ENCODE measurements around the gene TBX4. TPM values are rescaled to one million over a fixed set of nuclear protein-coding genes. Genes with fewer than 3 reads are reported as not detected.

TBX4 gene
- total RNA-seq, 1 donor from 2014 or later: not detected

DNA sequence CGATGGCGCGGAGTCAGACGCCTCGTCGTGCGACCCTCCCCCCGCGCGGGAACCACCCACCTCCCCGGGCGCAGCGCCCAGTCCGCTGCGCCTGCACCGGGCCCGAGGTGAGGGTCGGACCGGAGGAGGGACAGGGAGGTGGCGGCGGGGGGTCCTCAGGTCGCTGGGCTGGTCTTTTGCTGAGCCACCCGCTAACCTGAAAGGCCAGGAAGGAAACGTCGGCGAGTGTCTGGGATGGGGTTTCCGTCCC is 47.6 kb upstream of the TBX4 start:
- Histone ChIP-seq H3K27ac (no peak overlapping the region), H3K4me3 (peak overlapping the region; percentile 36), H3K9me3 (ENCODE audit: low read depth) (no peaks in the 10 kb centered on the region), H3K79me2 (ENCODE audit: low read depth) (no peaks in the 10 kb centered on the region), H4K20me1 (ENCODE audit: low read depth) (peaks cover 90% of the 10 kb centered on the region), H3K4me2 (peak overlapping the region; percentile 69), H2AFZ (replicated peaks) (no peak overlapping the region), H3K4me1 (peaks cover 13% of the 10 kb centered on the region), H3F3A (ENCODE audit: low read depth) (peaks cover 6% of the 10 kb centered on the region), H3K9ac (no peak overlapping the region), H3K36me3 (no peaks in the 10 kb centered on the region), H3K27me3 (peaks cover 100% of the 10 kb centered on the region)
- peaks cover 17% of the 10 kb centered on the region for H3K4me1 Mint-ChIP-seq
- peaks cover 77% of the 10 kb centered on the region for H3K27me3 Mint-ChIP-seq (ENCODE audit: insufficient read depth, low read depth)
- peaks cover 3% of the 10 kb centered on the region for H3K9me3 Mint-ChIP-seq
- TF ChIP-seq EZH2 (IDR thresholded peaks at IDR 0.05) (peak; percentile 12), EZH2phosphoT487 (IDR thresholded peaks at IDR 0.05) (no peak)
- TF ChIP-seq, protein P1, sequence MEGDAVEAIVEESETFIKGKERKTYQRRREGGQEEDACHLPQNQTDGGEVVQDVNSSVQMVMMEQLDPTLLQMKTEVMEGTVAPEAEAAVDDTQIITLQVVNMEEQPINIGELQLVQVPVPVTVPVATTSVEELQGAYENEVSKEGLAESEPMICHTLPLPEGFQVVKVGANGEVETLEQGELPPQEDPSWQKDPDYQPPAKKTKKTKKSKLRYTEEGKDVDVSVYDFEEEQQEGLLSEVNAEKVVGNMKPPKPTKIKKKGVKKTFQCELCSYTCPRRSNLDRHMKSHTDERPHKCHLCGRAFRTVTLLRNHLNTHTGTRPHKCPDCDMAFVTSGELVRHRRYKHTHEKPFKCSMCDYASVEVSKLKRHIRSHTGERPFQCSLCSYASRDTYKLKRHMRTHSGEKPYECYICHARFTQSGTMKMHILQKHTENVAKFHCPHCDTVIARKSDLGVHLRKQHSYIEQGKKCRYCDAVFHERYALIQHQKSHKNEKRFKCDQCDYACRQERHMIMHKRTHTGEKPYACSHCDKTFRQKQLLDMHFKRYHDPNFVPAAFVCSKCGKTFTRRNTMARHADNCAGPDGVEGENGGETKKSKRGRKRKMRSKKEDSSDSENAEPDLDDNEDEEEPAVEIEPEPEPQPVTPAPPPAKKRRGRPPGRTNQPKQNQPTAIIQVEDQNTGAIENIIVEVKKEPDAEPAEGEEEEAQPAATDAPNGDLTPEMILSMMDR (IDR thresholded peaks at IDR 0.05): no peak
- H3K4me3 Mint-ChIP-seq: no peak overlapping the region
- DNase-seq (ENCODE audit: low spot score): no peak
- no peak overlapping the region for H3K27ac Mint-ChIP-seq
- no peaks in the 10 kb centered on the region for H3K36me3 Mint-ChIP-seq

- Histone ChIP-seq H2AFZ (replicated peaks) (no peak overlapping the region), H3K9ac (no peak overlapping the region), H3K4me2 (peak overlapping the region; percentile 69), H3K27me3 (peaks cover 100% of the 10 kb centered on the region), H3K79me2 (ENCODE audit: low read depth) (no peaks in the 10 kb centered on the region), H3K4me1 (peaks cover 13% of the 10 kb centered on the region), H3K4me3 (peak overlapping the region; percentile 36), H3F3A (ENCODE audit: low read depth) (peaks cover 11% of the 10 kb centered on the region), H4K20me1 (ENCODE audit: low read depth) (peaks cover 93% of the 10 kb centered on the region), H3K27ac (no peak overlapping the region), H3K36me3 (no peaks in the 10 kb centered on the region), H3K9me3 (ENCODE audit: low read depth) (no peaks in the 10 kb centered on the region)
- peaks cover 17% of the 10 kb centered on the region for H3K4me1 Mint-ChIP-seq
- H3K27ac Mint-ChIP-seq: no peak overlapping the region
- H3K27me3 Mint-ChIP-seq (ENCODE audit: insufficient read depth, low read depth): peaks cover 81% of the 10 kb centered on the region
- peak overlapping the region; percentile 46 for H3K4me3 Mint-ChIP-seq
- DNase-seq (ENCODE audit: low spot score): peak; percentile 87
- H3K36me3 Mint-ChIP-seq: no peaks in the 10 kb centered on the region
- peaks cover 3% of the 10 kb centered on the region for H3K9me3 Mint-ChIP-seq
- TF ChIP-seq, protein P1 (IDR thresholded peaks at IDR 0.05): peak; percentile 24
- peak; percentile 91 for TF ChIP-seq EZH2 (IDR thresholded peaks at IDR 0.05)
- TF ChIP-seq EZH2phosphoT487 (IDR thresholded peaks at IDR 0.05): peak; percentile 83
Observed at GRCh38 chr17:61404913-61405685, 47.1 kb upstream of the TBX4 start.

DNA sequence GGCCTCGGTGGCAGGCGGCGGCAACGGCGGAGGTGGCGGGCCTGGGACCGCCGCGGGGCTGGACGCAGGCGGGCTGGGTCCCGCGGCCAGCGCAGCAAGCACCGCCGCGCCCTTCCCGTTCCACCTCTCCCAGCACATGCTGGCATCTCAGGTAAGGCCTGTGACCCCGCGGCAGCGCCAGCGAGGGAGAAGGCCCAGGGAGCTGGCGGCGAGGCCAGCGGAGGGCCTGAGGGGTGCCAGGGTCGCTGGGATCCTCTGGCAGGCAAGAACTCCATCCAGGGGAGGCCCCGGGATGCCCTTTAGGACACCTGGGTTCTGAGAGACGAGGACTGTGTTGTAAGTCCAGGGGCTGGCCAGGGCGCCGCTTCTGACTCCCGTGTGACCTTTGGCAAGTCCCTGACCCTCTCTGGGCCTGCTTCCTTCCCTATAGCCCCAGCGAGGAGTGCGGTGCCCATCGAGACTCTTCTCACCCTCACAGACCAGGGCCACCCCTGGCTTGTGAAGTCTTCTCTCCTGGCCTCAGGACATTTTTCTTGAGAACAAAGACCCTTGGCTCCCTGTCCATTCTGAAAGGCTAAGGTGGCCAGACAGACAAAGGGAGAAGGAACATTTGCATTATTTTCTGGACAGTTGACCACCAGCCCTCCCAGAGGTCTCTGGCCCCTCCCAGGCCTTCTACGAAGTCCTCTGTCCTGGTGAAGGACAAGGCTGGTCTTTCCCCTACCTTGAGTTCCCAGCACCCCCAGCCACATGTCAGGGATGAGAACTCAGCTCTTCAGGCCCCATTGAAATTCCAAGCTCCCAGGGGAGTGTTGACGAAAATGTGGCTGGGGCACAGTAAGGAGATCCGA is 46.3 kb upstream of the TBX4 start:
- Histone ChIP-seq H2AFZ (replicated peaks) (no peak overlapping the region), H3K9me3 (ENCODE audit: low read depth) (no peaks in the 10 kb centered on the region), H4K20me1 (ENCODE audit: low read depth) (peaks cover 94% of the 10 kb centered on the region), H3K4me1 (peaks cover 13% of the 10 kb centered on the region), H3K27me3 (peaks cover 100% of the 10 kb centered on the region), H3F3A (ENCODE audit: low read depth) (peaks cover 19% of the 10 kb centered on the region), H3K79me2 (ENCODE audit: low read depth) (no peaks in the 10 kb centered on the region), H3K36me3 (no peaks in the 10 kb centered on the region), H3K27ac (no peak overlapping the region), H3K4me3 (peak overlapping the region; percentile 36), H3K9ac (no peak overlapping the region), H3K4me2 (peak overlapping the region; percentile 69)
- no peak overlapping the region for H3K27ac Mint-ChIP-seq
- no peaks in the 10 kb centered on the region for H3K36me3 Mint-ChIP-seq
- TF ChIP-seq, protein P1 (IDR thresholded peaks at IDR 0.05): no peak
- peak; percentile 55 for TF ChIP-seq EZH2 (IDR thresholded peaks at IDR 0.05)
- H3K9me3 Mint-ChIP-seq: peaks cover 3% of the 10 kb centered on the region
- no peak for DNase-seq (ENCODE audit: low spot score)
- H3K4me1 Mint-ChIP-seq: peaks cover 22% of the 10 kb centered on the region
- peak overlapping the region; percentile 31 for H3K4me3 Mint-ChIP-seq
- peaks cover 84% of the 10 kb centered on the region for H3K27me3 Mint-ChIP-seq (ENCODE audit: insufficient read depth, low read depth)
